NCI-H748 treated with DMSO at 0.1 percent for 48 hours (cell line): ENCODE data around the gene PDE8B.

Experiments used
- DNase-seq: peaks from one replicate; lab custom pipeline; 2025; lab: John Stamatoyannopoulos, UW

Gene PDE8B

GRCh38 chr5:77230727-77231470, 20.4 kb downstream of the PDE8B start:
- DNase-seq, result no peak

GRCh38 chr5:77231471-77232138, 21.1 kb downstream of the PDE8B start:
- DNase-seq, result no peak

- DNase-seq, result no peak
Observed at GRCh38 chr5:77232574-77233358, 22.3 kb downstream of the PDE8B start.

- DNase-seq, result no peak
Observed at GRCh38 chr5:77235846-77236721, 25.6 kb downstream of the PDE8B start.

GRCh38 chr5:77239126-77239741, 28.8 kb downstream of the PDE8B start:
- no peak for DNase-seq

GRCh38 chr5:77241444-77241843, 31.0 kb downstream of the PDE8B start:
- no peak for DNase-seq

DNA sequence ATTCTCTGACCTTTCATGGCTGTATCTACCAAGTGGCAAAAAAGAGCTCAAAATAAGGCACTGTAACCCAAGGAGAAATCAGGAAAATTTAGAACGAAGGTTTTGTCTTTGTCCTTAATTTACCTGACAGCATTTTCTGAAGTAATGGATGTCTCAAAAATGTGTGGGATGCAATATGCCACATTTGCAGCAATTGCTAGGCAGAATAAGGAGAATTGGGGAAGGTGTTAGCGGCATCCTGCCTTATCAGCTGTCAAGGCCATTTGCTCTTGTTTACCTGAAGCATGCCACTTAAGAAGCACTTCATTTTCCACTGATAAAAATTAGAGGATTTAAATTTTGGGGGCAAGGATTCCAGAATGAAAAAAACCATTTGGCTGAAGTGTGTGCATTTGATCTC, 39.0 kb downstream of the PDE8B start:
- DNase-seq, result no peak

GRCh38 chr5:77250021-77250420, 39.5 kb downstream of the PDE8B start:
- no peak for DNase-seq

- DNase-seq, result no peak
Observed at GRCh38 chr5:77251921-77252320, 41.4 kb downstream of the PDE8B start.

DNA sequence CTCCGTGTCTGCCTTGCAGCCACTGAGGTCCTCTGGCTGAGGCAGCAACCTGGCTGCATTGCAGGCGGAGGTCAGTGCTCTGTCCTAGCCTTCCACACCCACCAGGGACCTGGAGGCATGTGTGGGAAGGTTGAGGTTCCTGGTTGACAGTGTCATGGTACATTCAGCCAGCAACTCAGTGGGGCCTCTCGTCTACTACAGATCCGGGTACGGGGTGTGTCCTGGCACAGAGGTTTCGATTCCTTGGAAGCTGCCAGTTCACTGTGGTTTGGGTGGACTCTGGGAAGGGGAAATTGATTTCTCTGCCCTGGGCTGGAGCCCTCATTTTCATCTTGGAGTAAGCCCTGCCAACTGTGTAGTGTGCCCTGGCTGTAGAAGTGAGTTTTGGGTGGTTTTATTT, 45.1 kb downstream of the PDE8B start:
- no peak for DNase-seq

DNA sequence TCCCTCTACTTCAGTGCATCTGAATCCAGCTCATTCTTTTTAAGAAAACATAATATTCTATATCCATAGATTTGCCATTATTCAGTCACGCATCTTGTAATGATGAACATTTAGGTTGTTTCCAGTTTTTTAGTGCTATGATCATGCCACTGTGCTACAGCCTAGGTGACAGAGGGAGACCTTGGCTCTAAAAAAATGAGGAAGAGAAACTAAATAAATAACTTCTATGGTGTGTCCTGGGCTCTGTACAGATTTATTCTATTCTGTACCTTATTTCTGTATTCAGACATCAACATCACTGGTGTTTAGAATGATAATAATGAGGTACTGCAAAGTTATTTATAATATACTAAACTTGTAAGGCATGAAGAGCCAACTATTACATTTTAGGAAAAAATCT, 45.9 kb downstream of the PDE8B start:
- DNase-seq, result no peak

GRCh38 chr5:77258652-77259051, 48.2 kb downstream of the PDE8B start:
- DNase-seq, result no peak

DNA sequence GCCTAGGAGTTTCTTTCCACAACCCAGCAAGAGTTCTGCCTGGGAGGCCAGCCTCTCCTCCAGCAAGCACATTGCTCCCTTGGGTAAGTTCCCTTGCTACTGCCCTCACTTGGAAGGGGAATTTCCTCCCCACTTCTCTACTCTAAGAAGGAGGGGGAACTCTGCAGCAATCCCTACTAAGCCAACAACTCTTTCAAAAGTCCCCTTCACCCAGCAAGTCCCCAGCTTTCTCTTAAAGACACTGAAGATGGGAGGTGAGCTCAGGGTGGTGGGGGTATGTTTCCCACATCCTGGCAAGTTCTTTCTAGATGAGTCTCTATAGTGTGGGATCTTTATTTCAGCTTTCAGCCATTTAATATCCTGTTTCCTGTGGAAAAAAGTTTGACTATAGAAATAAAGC, 49.0 kb downstream of the PDE8B start:
- DNase-seq, result no peak

- no peak for DNase-seq
Observed at GRCh38 chr5:77262697-77263096, 52.2 kb downstream of the PDE8B start.

DNA sequence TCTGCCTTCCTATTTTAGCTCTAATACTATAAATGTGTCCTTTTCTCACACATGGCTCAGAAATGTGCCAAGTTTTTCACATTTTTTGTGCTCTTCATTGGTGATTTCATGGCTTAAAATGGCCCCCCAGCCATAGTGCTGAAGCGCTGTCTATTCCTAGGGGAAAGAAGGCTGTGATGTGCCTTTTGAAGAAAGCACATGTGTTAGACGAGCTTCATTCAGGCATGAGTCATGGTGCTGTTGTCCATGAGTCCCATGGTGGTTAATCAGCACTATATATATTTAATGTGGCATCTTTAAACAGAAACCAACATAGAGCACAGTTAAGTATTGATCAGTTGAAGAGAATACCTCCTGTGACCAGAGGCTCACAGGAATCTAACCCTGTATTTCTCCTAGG, 55.8 kb downstream of the PDE8B start:
- no peak for DNase-seq

GRCh38 chr5:77267496-77267895, 57.0 kb downstream of the PDE8B start:
- DNase-seq, result no peak

GRCh38 chr5:77272206-77272605, 61.7 kb downstream of the PDE8B start:
- no peak for DNase-seq

- no peak for DNase-seq
Observed at GRCh38 chr5:77277759-77278158, 67.3 kb downstream of the PDE8B start.

DNA sequence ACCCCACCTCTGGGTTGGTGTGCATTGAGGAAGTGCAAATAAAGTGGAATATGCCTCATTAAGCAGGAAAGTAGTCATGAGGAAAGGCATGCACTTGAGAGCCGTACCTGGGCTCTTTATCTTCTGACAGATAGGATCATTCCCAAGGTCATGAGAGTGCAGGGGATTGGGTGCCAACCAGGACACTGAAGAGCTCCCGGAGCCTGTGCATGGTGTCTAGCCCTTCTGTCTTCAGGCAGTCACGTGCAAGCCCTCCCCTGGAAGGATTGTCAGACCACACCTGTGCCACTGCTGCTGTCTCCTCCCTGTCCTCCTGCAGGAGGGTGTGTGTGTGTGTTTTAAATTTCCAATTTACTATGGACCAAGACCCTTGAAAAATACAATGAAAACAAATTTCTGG, 69.6 kb downstream of the PDE8B start:
- DNase-seq, result no peak

GRCh38 chr5:77281969-77282336, 71.5 kb downstream of the PDE8B start:
- DNase-seq, result no peak

GRCh38 chr5:77282337-77283027, 72.0 kb downstream of the PDE8B start:
- DNase-seq, result no peak
